ENCODE data around the gene AGBL1. TPM values are rescaled to one million over a fixed set of nuclear protein-coding genes. Genes with fewer than 3 reads are reported as not detected.

AGBL1 gene
- total RNA-seq, 1 experiment from 2014 or later, result not detected

DNA sequence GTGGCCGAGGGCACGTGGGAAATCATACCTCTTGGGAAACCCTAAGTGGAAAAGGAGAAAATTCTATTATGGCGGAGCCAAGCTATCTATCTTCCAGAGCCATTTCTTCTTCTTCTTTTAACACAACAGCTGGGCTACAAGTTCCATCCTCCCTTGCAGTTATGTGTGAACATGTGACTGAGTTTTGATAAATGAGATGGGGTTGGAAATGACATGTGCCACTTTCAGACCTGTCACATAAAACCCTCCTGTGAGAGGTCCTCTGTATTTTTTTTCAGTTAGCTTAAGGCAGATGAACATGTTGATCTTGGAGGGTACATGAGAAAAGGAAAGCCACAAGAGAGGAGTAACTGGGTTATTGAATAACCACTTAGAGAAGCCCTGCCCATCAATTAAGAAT lies 47.9 kb downstream of the AGBL1 start:
- intact Hi-C loops (cut with micrococcal nuclease; ENCODE audit: unreplicated experiment), result no loop called here
- DNase-seq, result no peak
- no peaks in the 10 kb centered on the region for H4K20me1 ChIP-seq (ENCODE audit: insufficient read depth)
- CTCF ChIA-PET, result no interaction called here
- no peaks in the 10 kb centered on the region for H3K4me1 ChIP-seq (replicated peaks; ENCODE audit: insufficient read depth)
- H2AFZ ChIP-seq, result no peak overlapping the region
- no peaks in the 10 kb centered on the region for H3K9me3 ChIP-seq (ENCODE audit: insufficient read depth, low read depth)
- POLR2A ChIA-PET (ENCODE audit: unreplicated experiment), result no interaction called here
- no peak overlapping the region for H3K4me3 ChIP-seq
- H3K27ac ChIP-seq, result no peak overlapping the region
- BruUV-seq (replicated peaks), result no TSS peak
- no peaks in the 10 kb centered on the region for H3K9me2 ChIP-seq (ENCODE audit: insufficient read depth)
- no peaks in the 10 kb centered on the region for H3F3A ChIP-seq (ENCODE audit: insufficient read depth, low read depth)
- no peaks in the 10 kb centered on the region for H3K27me3 ChIP-seq (ENCODE audit: insufficient read depth, low read depth)
- TF ChIP-seq EZH2 (IDR thresholded peaks at IDR 0.05; ENCODE audit: low read depth), result no peak
- TF ChIP-seq, protein P1, sequence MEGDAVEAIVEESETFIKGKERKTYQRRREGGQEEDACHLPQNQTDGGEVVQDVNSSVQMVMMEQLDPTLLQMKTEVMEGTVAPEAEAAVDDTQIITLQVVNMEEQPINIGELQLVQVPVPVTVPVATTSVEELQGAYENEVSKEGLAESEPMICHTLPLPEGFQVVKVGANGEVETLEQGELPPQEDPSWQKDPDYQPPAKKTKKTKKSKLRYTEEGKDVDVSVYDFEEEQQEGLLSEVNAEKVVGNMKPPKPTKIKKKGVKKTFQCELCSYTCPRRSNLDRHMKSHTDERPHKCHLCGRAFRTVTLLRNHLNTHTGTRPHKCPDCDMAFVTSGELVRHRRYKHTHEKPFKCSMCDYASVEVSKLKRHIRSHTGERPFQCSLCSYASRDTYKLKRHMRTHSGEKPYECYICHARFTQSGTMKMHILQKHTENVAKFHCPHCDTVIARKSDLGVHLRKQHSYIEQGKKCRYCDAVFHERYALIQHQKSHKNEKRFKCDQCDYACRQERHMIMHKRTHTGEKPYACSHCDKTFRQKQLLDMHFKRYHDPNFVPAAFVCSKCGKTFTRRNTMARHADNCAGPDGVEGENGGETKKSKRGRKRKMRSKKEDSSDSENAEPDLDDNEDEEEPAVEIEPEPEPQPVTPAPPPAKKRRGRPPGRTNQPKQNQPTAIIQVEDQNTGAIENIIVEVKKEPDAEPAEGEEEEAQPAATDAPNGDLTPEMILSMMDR (conservative IDR thresholded peaks at IDR 0.05), result no peak
- no peaks in the 10 kb centered on the region for H3K36me3 ChIP-seq (ENCODE audit: low read depth)
- H3K4me2 ChIP-seq, result no peak overlapping the region
- no peaks in the 10 kb centered on the region for H3K79me2 ChIP-seq (ENCODE audit: low read depth)

DNA sequence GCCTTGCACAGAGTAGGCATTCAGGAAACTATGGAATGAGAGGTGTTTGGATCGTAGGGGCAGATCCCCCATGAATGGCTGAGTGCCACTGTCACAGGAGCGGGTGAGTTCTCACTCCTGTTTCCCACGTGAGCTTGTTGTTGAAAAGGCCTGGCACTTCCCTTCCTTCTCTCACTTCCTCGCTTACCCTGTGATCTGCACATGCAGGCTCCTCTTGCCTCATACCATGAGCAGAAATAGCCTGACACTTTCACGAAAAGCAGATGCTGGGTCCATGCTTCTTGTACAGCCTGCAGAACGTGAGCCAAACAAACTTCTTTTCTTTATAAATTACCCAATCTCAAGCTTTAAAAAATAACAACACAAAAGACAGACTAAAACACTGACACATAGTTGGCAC lies 55.4 kb downstream of the AGBL1 start:
- DNase-seq, result no peak
- Histone ChIP-seq H4K20me1 (ENCODE audit: insufficient read depth) (no peaks in the 10 kb centered on the region), H3F3A (ENCODE audit: insufficient read depth, low read depth) (no peaks in the 10 kb centered on the region), H3K27me3 (ENCODE audit: insufficient read depth, low read depth) (no peaks in the 10 kb centered on the region), H3K27ac (no peak overlapping the region), H3K79me2 (ENCODE audit: low read depth) (no peaks in the 10 kb centered on the region), H3K9me2 (ENCODE audit: insufficient read depth) (no peaks in the 10 kb centered on the region), H2AFZ (no peak overlapping the region), H3K36me3 (ENCODE audit: low read depth) (no peaks in the 10 kb centered on the region), H3K9me3 (ENCODE audit: insufficient read depth, low read depth) (no peaks in the 10 kb centered on the region), H3K4me3 (no peak overlapping the region), H3K4me1 (replicated peaks; ENCODE audit: insufficient read depth) (no peaks in the 10 kb centered on the region), H3K4me2 (no peak overlapping the region)
- CTCF ChIA-PET, result no interaction called here
- no TSS peak for BruUV-seq (replicated peaks)
- POLR2A ChIA-PET (ENCODE audit: unreplicated experiment), result no interaction called here
- intact Hi-C loops (cut with micrococcal nuclease; ENCODE audit: unreplicated experiment), result no loop called here
- TF ChIP-seq EZH2 (IDR thresholded peaks at IDR 0.05; ENCODE audit: low read depth), result no peak
- TF ChIP-seq, protein P1 (conservative IDR thresholded peaks at IDR 0.05), result no peak

DNA sequence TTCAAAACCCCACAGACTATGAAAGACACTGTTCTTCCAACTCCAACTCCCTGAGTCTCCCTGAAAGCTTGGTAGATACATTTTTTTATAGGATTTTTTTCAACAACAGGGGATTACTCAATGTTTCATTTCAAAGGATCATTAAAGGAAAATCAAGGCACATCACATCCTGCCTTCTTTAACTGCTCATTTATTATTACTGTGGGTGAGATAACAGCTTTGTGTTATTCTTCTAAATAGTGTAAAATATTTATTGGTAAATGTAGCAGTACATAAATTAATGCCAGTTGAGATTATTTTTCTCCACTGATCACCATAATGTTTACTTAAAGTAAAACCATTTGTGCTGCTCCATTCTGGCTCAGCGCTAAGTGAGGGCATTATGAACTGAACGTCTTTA lies 57.2 kb downstream of the AGBL1 start:
- no peak overlapping the region for H3K4me3 ChIP-seq
- H3K27ac ChIP-seq, result no peak overlapping the region
- CTCF ChIA-PET, result no interaction called here
- H3K4me2 ChIP-seq, result no peak overlapping the region
- no peak overlapping the region for H2AFZ ChIP-seq
- H3K9me2 ChIP-seq (ENCODE audit: insufficient read depth), result no peaks in the 10 kb centered on the region
- no peaks in the 10 kb centered on the region for H3K4me1 ChIP-seq (replicated peaks; ENCODE audit: insufficient read depth)
- H3F3A ChIP-seq (ENCODE audit: insufficient read depth, low read depth), result no peaks in the 10 kb centered on the region
- no peaks in the 10 kb centered on the region for H3K36me3 ChIP-seq (ENCODE audit: low read depth)
- no peaks in the 10 kb centered on the region for H3K9me3 ChIP-seq (ENCODE audit: insufficient read depth, low read depth)
- TF ChIP-seq, protein P1 (conservative IDR thresholded peaks at IDR 0.05), result no peak
- TF ChIP-seq EZH2 (IDR thresholded peaks at IDR 0.05; ENCODE audit: low read depth), result no peak
- BruUV-seq (replicated peaks), result no TSS peak
- no peak for DNase-seq
- no peaks in the 10 kb centered on the region for H4K20me1 ChIP-seq (ENCODE audit: insufficient read depth)
- peaks cover 4% of the 10 kb centered on the region; the same call in 1 of the 2 replicates for H3K27me3 ChIP-seq (ENCODE audit: insufficient read depth, low read depth)
- POLR2A ChIA-PET (ENCODE audit: unreplicated experiment), result interaction anchor here (0.6 kb wide), 1 partner anchor 462 kb away, joined by 5 read pairs; no protein-coding TSS in a partner anchor
- intact Hi-C loops (cut with micrococcal nuclease; ENCODE audit: unreplicated experiment), result no loop called here
- no peaks in the 10 kb centered on the region for H3K79me2 ChIP-seq (ENCODE audit: low read depth)

All from PC-9 (cell line).